Measurements from ENCODE around the gene SEC23IP. TPM values are rescaled to one million over a fixed set of nuclear protein-coding genes. Genes with fewer than 3 reads are reported as not detected.
"Not testable (repeated sequence)": the region's sequence is repeated elsewhere in the genome, so short reads cannot be mapped to it uniquely, and the experiment has no call there.

Gene SEC23IP
- total RNA-seq, 4 donors from 2014 or later, result 8.7 to 70.9 (median 26.5) TPM

DNA sequence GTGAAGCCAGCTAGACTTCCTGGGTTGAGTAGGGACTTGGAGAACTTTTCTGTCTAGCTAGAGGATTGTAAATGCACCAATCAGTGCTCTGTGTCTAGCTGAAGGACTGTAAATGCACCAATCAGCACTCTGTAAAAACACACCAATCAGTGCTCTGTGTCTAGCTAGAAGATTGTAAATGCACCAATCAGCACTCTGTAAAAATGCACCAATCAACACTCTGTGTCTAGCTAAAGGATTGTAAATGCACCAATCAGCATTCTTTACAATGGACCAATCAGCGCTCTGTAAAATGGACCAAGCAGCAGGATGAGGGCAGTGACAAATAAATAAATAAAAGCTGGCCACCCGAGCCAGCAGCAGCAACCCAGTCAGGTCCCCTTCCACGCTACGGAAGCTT is 2.2 kb upstream of the SEC23IP start:
- DNase-seq; H3K9me3 ChIP-seq; H3K4me3 ChIP-seq; H3K27ac ChIP-seq; H3K27me3 ChIP-seq; intact Hi-C loops (cut with DNase I; ENCODE audit: low total_unique reads); H3K36me3 ChIP-seq: not testable (repeated sequence)
- peaks cover 0 to 11% of the 10 kb centered on the region in 2 donors for H3K4me1 ChIP-seq

- H3K36me3 ChIP-seq; DNase-seq; H3K27me3 ChIP-seq; H3K9me3 ChIP-seq; intact Hi-C loops (cut with DNase I; ENCODE audit: low total_unique reads): not testable (repeated sequence)
- H3K27ac ChIP-seq, result peak overlapping the region; percentile 85 to 91
- peak overlapping the region; percentile 88 to 92 for H3K4me3 ChIP-seq
- H3K4me1 ChIP-seq, result peaks cover 0 to 11% of the 10 kb centered on the region in 2 donors
Observed at GRCh38 chr10:119891849-119892187, 712 bp upstream of the SEC23IP start.

DNA sequence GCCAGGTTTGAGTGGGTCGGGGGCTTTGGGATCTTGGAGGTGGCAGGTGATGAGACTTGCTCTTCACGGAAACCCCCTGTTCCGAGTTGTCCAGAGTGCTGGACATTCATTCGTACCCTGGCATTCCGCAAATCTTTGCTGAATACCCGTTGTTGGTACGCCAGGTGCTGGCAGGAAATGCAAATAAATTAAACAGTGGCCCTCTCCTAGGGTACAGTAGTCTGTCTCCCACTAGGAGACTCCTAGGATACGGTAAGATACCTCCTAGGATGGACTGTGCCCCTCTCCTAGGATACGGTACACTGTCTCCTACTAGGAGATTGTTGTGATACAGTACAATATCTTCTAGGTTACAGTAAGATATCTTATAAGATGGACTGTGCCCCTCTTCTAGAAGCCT is 544 bp downstream of the SEC23IP start:
- Histone ChIP-seq H3K9me3 (no peaks in the 10 kb centered on the region), H3K27ac (peak overlapping the region; percentile 85 to 91), H3K4me3 (peak overlapping the region; percentile 88 to 92), H3K4me1 (peaks cover 0 to 11% of the 10 kb centered on the region in 2 donors), H3K27me3 (no peaks in the 10 kb centered on the region), H3K36me3 (no peaks in the 10 kb centered on the region)
- intact Hi-C loops (cut with DNase I; ENCODE audit: low total_unique reads), result no loop called here
- DNase-seq, result no peak
- no peak for TF ChIP-seq POLR2A (IDR thresholded peaks at IDR 0.05)
- TF ChIP-seq, protein P1, sequence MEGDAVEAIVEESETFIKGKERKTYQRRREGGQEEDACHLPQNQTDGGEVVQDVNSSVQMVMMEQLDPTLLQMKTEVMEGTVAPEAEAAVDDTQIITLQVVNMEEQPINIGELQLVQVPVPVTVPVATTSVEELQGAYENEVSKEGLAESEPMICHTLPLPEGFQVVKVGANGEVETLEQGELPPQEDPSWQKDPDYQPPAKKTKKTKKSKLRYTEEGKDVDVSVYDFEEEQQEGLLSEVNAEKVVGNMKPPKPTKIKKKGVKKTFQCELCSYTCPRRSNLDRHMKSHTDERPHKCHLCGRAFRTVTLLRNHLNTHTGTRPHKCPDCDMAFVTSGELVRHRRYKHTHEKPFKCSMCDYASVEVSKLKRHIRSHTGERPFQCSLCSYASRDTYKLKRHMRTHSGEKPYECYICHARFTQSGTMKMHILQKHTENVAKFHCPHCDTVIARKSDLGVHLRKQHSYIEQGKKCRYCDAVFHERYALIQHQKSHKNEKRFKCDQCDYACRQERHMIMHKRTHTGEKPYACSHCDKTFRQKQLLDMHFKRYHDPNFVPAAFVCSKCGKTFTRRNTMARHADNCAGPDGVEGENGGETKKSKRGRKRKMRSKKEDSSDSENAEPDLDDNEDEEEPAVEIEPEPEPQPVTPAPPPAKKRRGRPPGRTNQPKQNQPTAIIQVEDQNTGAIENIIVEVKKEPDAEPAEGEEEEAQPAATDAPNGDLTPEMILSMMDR (IDR thresholded peaks at IDR 0.05), result no peak

GRCh38 chr10:119893845-119894427 is 1.4 kb downstream of the SEC23IP start:
- H3K4me1 ChIP-seq, result peaks cover 0 to 11% of the 10 kb centered on the region in 2 donors
- no peaks in the 10 kb centered on the region for H3K36me3 ChIP-seq
- intact Hi-C loops (cut with DNase I; ENCODE audit: low total_unique reads), result no loop called here
- TF ChIP-seq, protein P1 (IDR thresholded peaks at IDR 0.05), result no peak
- TF ChIP-seq POLR2A (IDR thresholded peaks at IDR 0.05), result no peak
- no peak for DNase-seq
- H3K27me3 ChIP-seq, result no peaks in the 10 kb centered on the region
- no peaks in the 10 kb centered on the region for H3K9me3 ChIP-seq
- no peak overlapping the region for H3K27ac ChIP-seq
- H3K4me3 ChIP-seq, result peak overlapping the region in 1 of 2 donors; percentile 88

GRCh38 chr10:119896061-119896655 is 3.6 kb downstream of the SEC23IP start:
- H3K27me3 ChIP-seq, result no peaks in the 10 kb centered on the region

More at GRCh38 chr10:119896061-119896655, 3.6 kb downstream of the SEC23IP start:
- Histone ChIP-seq H3K4me3 (no peak overlapping the region), H3K36me3 (no peaks in the 10 kb centered on the region), H3K27ac (peak overlapping the region in 1 of 2 donors; percentile 32), H3K4me1 (peaks cover 0 to 11% of the 10 kb centered on the region in 2 donors), H3K9me3 (no peaks in the 10 kb centered on the region)
- DNase-seq, result no peak
- intact Hi-C loops (cut with DNase I; ENCODE audit: low total_unique reads), result no loop called here
- TF ChIP-seq, protein P1 (IDR thresholded peaks at IDR 0.05), result no peak
- no peak for TF ChIP-seq POLR2A (IDR thresholded peaks at IDR 0.05)
